ENCODE results near the gene BATF.

Gene BATF

DNA sequence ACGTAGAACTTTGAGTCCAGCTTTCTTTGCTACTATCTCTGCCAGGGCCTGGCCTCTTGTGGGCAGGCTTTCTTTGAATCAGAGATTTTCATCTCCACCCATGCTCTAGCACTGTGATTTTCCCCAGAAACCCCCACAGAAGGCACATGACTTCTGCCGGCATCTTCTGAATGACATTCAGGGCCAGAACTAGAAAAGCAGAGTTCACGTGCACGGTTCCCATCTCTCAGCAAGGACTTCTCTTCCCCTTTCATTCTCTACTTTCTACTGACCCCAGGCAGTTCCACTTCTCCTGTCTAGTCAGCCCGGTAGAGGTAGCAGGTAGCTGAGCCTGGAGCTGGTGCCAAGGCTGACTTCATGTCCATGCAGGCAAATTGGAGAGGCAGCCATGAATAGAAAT is 26.9 kb downstream of the BATF start:
- TF ChIP-seq, protein P1, sequence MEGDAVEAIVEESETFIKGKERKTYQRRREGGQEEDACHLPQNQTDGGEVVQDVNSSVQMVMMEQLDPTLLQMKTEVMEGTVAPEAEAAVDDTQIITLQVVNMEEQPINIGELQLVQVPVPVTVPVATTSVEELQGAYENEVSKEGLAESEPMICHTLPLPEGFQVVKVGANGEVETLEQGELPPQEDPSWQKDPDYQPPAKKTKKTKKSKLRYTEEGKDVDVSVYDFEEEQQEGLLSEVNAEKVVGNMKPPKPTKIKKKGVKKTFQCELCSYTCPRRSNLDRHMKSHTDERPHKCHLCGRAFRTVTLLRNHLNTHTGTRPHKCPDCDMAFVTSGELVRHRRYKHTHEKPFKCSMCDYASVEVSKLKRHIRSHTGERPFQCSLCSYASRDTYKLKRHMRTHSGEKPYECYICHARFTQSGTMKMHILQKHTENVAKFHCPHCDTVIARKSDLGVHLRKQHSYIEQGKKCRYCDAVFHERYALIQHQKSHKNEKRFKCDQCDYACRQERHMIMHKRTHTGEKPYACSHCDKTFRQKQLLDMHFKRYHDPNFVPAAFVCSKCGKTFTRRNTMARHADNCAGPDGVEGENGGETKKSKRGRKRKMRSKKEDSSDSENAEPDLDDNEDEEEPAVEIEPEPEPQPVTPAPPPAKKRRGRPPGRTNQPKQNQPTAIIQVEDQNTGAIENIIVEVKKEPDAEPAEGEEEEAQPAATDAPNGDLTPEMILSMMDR (IDR thresholded peaks at IDR 0.05; ENCODE audit: insufficient read depth, low read length, missing control alignments): no peak
- DNase-seq (ENCODE audit: low read depth, low spot score): no peak
- ChIA-PET CTCF (interaction anchor here (0.8 to 2.6 kb wide), 3 partner anchors 11 to 105 kb away, joined by 4 to 14 read pairs (median 4); no protein-coding TSS in a partner anchor), POLR2A (interaction anchor here (0.6 kb wide), 1 partner anchor 671 kb away, joined by 4 read pairs; no protein-coding TSS in a partner anchor)
- no peak overlapping the region for H3K4me3 ChIP-seq (ENCODE audit: low read depth, low read length)

DNA sequence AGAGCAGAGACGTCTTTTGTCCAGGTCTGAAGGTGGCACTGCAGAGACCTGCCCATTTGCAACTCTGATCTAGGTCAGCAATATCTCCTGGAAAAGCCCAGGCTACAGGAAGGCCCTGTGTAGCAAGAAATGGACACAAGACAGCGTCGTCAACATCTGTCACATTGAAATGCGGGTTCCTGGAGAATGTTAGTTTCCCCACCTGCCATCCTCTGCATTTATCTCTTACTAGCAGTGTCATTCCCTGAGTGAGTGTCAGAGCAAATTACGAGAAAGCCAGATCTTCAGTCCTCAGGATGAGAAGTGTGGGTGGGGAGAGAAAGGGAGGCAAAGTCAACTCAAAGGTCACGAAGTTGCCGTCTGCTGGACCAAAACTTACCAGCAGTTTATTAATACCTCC is 28.8 kb downstream of the BATF start:
- ChIA-PET POLR2A (no interaction called here), CTCF (interaction anchor here (0.9 to 2.4 kb wide), 3 partner anchors 10 to 103 kb away, joined by 3 to 26 read pairs (median 3); no protein-coding TSS in a partner anchor)
- H3K4me3 ChIP-seq (ENCODE audit: low read depth, low read length): no peak overlapping the region
- TF ChIP-seq, protein P1 (IDR thresholded peaks at IDR 0.05; ENCODE audit: insufficient read depth, low read length, missing control alignments): no peak
- DNase-seq (ENCODE audit: low read depth, low spot score): no peak

DNA sequence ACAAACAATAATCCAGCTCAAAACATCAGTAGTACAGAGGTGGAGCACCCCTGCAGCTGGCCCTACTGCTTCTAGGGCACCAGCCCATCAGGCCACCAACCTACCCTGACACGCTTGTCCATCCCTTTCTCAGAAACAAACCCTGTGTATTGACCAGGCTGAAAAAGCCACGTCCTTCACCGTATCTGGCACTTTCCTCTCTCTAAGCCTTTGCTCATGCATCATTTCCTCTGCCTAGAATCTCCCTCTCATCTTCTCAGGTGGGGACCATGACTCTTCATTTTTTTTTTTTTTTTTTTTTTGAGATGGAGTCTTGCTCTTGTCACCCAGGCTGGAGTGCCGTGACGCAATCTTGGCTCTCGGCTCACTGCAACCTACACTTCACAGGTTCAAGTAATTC is 30.9 kb downstream of the BATF start:
- no peak for DNase-seq (ENCODE audit: low read depth, low spot score)
- H3K4me3 ChIP-seq (ENCODE audit: low read depth, low read length): no peak overlapping the region
- ChIA-PET CTCF (interaction anchor here (1.1 to 5.3 kb wide), 3 partner anchors 8 to 24 kb away, joined by 3 to 26 read pairs (median 18); partner anchors contain the start of gene FLVCR2), POLR2A (no interaction called here)
- TF ChIP-seq, protein P1 (IDR thresholded peaks at IDR 0.05; ENCODE audit: insufficient read depth, low read length, missing control alignments): no peak

DNA sequence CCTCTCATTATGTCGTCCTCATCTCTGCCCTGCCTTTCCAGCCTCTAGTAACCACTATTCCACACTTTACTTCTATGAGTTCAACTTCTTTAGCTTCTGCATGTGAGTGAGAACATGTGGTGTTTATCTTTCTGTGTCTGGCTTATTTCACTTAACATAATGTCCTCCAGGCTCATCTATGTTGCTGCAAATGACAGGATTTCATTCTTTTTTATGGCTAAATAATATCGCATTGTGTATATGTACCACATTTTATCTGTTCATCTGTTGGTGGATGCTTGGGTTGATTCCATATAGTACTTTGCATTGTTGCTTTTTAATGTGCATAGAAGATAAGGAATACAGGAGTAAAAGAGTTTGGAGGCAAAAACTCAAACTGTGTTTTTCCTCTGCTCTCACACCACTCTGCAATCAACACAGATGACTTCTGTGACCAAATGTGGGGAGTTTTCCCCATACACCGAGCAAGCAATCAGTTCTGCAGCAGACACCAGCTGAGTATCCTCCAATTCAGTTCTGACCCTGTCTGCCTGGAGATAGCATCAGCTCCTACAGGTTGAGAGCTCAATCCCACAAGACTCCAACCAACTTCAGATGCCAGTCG is 31.6 kb downstream of the BATF start:
- H3K4me3 ChIP-seq (ENCODE audit: low read depth, low read length): no peak overlapping the region
- CTCF ChIA-PET: interaction anchor here (1.0 to 5.3 kb wide), 5 partner anchors 9 to 24 kb away, joined by 3 to 18 read pairs (median 3); partner anchors contain the start of gene FLVCR2
- no peak for DNase-seq (ENCODE audit: low read depth, low spot score)
- TF ChIP-seq, protein P1 (IDR thresholded peaks at IDR 0.05; ENCODE audit: insufficient read depth, low read length, missing control alignments): no peak
- POLR2A ChIA-PET: no interaction called here

DNA sequence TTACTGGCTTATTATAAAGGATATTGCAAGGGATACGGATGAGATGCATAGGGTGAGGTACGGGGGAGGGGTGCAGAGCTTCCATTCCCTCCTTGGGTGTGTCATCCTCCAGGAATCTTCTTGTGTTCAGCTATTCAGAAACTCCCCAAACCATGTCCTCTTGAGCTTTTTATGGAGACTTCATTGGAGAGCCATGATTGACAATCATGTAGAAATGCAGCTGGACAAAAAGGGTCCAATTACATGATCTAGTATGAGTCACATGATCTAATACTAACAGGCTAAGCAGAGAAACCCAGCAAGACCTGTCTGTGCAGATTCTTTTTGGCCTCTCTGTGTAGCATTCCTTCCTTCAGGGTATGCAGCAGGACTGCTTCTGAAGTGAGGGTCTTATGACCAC is 32.2 kb downstream of the BATF start:
- DNase-seq (ENCODE audit: low read depth, low spot score): no peak
- CTCF ChIA-PET: interaction anchor here (1.0 to 5.3 kb wide), 5 partner anchors 9 to 23 kb away, joined by 3 to 18 read pairs (median 3); partner anchors contain the start of gene FLVCR2
- TF ChIP-seq, protein P1 (IDR thresholded peaks at IDR 0.05; ENCODE audit: insufficient read depth, low read length, missing control alignments): no peak
- no peak overlapping the region for H3K4me3 ChIP-seq (ENCODE audit: low read depth, low read length)
- POLR2A ChIA-PET: no interaction called here

DNA sequence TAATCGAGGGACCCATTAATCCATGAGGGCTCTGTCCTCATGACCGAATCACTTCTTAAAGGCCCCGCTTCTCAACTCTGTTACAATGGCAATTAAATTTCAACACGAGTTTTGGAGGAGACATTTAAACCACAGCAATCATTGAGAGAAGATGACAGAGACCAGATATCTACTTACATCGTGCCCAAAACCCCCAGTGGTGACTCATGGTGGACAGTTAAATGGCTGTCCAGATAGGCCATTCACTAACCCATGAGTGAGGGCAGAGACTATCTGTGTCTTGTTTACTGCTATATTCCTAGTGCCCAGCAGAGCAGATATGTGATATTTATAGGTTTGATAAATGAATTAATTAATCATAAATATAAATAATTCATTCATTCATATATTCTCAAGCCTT is 36.2 kb downstream of the BATF start:
- no peak overlapping the region for H3K4me3 ChIP-seq (ENCODE audit: low read depth, low read length)
- TF ChIP-seq, protein P1 (IDR thresholded peaks at IDR 0.05; ENCODE audit: insufficient read depth, low read length, missing control alignments): no peak
- CTCF ChIA-PET: interaction anchor here (7.1 kb wide), 1 partner anchor 17 kb away, joined by 141 read pairs; the partner anchor contains the start of gene FLVCR2
- no peak for DNase-seq (ENCODE audit: low read depth, low spot score)
- POLR2A ChIA-PET: no interaction called here
